GM21723 (cell line): ENCODE measurements around the gene LRRC14B.

ENCODE experiments used
- ATAC-seq: cut with Tn5 transposase; IDR thresholded peaks from one replicate; pipeline ENCODE4 v1.9.1; 2021; ENCODE audit warnings: mild to moderate bottlenecking, moderate library complexity; ENCODE audit not compliant: unreplicated experiment

The LRRC14B gene

DNA sequence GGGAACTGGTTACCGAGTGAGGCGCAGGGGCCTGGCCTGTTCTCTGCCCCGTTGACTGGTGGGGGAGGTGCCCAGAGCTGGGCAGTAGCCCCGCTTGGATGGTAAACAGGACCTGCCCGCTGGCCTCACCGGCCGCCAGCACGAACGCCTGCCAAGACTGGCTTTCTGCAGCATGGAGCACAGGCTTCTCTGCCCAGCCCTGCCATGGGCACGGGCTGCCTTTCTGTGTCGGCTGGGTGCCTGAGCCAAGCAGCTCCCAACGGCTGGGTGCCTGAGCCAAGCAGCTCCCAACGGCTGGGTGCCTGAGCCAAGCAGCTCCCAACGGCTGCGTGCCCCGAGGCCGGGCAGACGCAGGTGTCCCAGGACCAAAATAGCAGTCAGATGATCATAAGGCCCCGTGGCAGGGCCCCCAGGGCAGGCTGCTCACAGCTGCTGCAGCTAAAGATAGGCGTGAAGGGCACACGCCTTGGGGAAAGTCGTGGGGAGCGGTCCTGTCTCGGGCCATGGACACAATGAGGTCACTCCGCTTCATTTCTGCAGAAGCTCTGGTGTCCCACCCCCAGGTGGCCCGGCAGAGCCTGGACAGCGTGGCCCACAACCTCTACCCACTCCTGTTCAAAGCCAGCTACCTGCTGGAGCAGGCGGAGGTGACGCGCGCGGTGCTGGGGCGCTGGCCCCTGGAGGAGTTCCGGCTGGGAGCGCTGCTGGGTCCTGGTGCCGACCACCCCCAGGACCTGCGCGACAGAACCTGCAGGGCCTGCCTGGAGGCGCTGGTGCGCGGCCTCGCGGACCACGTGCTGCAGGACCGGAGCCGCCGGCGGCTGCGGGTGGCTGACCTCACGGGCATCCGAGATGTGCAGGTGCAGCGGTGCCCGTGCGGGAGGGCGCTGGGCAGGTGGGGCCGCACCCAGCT lies at the start of gene LRRC14B:
LRRC14B (plus strand) TSS at position 460 of the 913 bp plus-strand sequence; CDS start at position 504, 44 bp downstream.
- no peak for ATAC-seq

DNA sequence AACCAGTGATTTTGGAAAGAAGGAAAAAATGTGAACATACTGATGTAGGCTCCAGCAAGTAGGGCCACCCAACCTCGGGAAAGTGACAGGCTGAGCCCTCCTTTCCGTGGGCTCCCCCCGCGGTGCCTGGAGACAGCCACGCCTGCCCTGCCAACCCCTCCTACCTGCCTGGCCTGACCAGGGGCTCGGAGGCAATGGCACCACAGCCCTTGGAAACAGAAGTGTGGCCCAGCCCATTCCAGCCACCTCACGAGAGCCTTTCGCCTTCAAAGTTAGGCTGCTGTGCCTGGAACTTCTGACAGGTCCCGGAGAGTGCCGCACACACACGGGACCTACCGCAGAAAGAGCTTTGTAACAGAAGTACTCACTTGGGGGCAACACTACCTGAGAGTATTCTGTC lies 49.5 kb upstream of the LRRC14B start:
- ATAC-seq = no peak

DNA sequence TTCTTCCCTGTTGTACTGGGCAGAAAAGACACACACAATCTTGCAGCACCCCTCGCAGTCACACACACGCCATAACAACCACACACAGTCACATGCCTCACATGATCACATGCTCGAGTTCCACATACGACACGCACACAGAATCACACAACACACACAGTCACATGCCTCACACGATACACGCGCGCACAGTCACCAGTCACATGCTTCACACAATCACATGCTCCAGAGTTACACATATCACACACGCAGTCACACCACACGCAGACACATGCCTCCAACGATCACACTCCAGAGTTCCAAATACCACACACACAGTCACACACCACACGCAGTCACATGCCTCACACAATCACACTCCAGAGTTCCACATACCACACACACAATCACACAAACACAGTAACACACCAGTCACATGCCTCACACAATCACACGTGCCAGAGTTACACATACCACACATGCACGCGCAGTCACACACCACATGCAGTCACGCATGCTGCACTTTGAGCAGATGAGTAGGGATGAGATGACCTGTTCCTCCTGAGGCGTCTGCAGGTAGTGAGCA lies 49.0 kb upstream of the LRRC14B start:
- no peak for ATAC-seq

DNA sequence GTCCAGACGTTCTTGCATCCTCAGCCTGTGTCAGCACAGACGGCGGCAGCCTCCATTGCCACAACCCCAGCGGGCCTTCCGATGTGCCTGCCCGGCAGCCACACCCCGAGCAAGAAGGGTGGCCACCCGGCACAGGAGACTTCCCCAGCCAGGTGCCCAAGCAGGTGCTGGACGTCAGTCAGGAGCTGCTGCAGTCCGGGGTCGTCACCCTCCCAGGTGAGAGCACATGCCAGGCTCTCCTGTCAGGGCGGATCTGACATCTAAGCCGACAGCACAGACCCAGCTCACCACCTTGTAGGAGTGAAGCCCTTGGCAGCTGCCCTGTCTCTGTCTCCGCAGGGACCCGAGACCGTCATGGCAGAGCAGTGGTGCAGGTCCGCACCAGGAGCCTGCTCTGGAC lies 48.3 kb upstream of the LRRC14B start:
- ATAC-seq = no peak

DNA sequence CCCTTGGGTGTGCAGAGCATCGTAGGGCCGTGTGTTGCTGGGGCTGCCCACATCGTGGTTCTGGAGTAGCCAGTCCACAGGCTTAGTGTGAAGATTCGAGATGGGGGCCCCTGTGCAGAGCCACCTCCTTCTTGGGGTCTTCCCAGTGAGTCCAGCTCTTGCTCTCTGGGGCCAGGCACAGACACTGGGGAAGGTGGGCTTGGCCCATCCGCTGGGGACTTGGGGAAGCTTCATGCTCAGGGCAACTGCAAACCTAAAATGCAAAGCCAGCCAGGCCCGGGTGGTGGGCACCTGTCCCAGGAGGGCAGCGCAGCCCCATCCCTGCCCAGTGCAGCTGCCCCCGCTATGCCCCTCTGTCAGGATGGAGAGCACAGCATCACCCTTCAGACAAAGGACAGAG lies 46.4 kb upstream of the LRRC14B start:
- ATAC-seq = no peak

DNA sequence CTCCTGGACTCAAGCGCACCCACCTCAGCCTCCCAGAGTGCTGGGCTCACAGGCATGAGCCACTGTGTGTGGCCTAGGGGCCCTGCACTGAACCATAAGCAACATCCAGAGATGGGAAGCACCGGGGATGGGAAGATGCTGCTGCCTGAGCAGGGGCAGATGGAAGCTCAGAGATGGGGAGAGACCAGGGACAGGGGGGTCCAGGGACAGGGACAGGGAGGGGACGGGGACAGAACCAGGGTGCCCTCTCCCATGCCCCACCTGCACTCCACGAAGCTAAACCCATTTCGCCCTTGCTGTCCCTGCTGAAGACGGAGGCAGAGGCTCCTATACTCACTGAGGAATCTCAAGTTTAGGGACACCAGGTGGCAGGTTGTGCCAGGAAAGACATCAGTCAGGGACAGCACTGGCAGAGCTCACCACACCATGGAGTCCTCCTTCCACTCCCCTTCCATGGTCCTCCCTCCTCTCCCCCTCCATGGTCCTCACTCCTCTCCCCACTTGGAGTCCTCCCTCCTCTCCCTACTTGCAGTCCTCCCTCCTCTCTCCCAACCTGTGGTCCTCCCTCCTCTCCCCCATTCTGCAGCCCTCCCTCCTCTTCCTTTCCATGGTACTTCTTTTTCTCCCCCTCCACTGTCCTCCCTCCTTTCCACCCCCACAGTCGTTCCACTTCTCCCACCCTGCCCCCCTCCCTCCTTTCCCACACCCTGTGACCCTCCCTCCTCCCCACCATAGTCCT lies 45.5 kb upstream of the LRRC14B start:
- ATAC-seq = no peak

DNA sequence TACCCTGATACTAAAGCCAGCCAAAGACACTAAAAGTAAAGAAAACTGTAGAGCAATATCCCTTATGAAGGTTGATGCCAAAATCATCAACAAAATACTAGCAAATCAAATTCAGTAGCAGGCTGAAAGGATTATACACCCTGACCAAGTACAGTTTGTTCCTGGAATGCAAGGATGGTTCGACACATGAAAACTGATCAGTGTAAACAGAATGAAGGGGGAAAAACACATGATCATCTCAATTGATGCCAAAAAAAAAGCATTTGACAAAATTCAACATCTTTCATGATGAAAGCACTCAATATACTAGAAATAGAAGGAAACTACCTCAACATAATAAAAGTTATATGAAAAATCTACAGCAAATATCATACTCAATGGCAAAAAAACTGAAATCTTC lies 43.5 kb upstream of the LRRC14B start:
- ATAC-seq = no peak

DNA sequence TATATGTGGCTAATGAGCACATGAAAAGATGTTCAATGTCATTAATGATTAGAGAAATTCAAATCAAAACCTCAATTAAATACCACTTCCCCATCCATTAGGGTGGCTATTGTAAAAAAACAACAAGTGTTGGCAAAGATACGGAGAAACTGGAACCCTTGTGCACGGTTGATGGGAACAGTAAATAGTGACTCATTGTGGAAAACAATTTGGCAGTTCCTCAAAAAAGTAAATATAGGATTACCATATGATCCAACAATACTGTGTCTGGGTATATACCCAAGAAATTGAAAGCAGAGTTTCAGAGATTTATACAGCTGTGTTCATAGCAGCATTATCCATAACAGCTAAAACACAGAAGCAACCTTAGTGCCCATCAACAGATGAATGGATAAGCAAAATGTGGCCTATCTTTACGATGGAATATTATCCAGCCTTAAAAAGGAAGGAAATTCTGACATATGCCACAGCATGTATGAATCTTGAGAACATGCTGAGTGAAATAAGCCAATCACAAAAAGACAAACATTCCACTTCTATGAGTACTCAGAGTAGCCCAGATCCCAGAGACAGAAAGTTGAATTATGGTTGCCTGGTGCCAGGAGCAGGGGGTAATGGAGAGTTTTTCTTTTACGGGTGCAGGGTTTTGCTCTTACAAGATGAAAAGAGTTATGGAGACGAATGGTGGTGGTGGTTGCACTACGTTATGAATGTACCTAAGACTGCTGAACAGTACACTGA lies 41.4 kb upstream of the LRRC14B start:
- no peak for ATAC-seq

DNA sequence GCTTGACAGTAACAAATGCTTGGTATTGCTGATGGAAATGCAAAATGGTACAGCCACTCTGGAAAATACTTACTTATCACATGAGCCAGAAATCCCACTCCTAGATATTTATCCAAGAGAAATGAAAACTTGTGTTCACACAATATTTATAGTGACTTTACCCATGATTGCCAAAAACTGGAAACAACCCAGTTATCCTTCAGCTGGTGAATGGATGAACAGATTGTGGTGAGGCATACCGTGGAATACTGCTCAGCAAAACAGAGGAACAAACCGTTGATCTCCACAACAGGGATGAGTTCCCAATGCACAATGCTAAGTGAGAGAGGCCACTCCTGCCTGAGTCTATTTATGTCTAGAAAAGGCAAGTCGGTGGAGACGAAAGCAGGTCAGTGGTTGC lies 40.5 kb upstream of the LRRC14B start:
- no peak for ATAC-seq

DNA sequence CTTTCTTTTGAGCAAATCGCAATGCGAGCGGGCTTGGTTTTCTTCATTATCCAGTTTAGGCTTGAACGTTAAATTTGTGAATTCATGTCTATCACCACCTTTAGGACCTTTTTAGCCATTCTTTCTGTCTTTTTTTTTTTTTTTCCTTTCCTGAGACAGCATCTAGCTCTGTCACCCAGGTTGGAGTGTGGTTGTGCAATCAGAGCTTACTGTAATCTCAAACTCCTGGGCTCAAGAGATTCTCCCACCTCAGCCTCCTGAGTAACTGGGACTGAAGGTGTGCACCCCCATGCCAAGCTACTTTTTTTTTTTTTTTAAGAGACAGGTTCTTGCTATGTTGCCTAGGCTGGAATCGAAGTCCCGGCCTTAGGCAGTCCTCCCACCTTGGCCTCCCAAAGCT lies 39.2 kb upstream of the LRRC14B start:
- ATAC-seq = no peak

DNA sequence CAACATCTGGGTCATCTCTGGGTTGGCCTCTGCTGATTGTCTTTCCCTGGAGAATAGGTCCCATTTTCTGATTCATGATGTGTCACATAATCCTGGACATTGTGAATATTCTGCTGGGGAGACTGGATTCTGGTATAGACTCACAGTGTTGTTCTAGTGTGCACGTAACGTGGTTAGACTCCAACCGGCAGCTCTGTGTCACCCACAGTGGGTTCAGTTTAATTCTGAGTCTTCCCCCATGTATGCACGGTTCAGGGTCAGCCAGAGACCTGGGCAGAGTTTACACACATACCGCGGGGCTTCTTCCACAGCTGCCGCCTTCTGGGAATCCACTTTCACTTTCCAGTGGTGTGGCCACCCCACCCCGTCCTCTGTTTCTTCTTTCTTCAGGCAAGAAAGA lies 38.0 kb upstream of the LRRC14B start:
- no peak for ATAC-seq

DNA sequence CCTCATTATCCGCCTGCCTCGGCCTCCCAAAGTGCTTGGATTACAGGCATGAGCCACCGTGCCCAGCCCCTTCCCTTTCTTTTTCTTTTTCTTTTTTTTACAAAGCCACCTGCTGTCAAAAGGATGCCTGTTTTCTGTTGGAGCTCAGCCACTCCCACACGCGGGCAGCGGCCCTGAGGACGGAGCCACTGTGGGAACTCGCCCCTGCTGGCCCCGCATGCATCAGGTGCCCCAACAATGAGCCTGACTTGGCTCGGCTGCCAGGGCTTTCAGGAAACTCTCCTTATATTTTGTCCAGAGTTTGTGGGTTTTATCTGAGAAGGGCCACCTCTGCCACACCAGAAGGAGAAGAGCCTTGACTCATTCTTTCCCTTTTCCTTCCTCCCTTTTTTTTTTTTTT lies 37.1 kb upstream of the LRRC14B start:
- ATAC-seq = no peak

DNA sequence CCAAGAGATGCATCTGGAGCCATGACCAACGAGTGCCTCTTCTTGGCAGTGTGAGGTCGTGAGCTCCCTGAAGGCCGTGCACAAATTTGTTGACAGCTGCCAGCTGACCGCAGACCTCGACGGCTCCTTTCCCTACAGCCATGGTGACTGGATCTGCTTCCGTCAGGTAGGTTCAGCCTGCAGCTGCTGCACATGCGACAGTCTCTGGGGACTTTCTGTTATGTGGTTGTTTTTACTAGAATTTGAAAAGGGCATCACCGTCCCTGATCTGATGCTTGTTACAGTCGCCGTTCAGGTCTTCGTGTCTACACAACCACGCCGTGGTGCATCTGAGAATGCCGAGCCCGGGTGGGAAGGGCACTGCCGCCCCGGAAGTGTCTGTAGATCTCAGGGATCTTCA lies 36.5 kb upstream of the LRRC14B start:
- ATAC-seq = no peak

DNA sequence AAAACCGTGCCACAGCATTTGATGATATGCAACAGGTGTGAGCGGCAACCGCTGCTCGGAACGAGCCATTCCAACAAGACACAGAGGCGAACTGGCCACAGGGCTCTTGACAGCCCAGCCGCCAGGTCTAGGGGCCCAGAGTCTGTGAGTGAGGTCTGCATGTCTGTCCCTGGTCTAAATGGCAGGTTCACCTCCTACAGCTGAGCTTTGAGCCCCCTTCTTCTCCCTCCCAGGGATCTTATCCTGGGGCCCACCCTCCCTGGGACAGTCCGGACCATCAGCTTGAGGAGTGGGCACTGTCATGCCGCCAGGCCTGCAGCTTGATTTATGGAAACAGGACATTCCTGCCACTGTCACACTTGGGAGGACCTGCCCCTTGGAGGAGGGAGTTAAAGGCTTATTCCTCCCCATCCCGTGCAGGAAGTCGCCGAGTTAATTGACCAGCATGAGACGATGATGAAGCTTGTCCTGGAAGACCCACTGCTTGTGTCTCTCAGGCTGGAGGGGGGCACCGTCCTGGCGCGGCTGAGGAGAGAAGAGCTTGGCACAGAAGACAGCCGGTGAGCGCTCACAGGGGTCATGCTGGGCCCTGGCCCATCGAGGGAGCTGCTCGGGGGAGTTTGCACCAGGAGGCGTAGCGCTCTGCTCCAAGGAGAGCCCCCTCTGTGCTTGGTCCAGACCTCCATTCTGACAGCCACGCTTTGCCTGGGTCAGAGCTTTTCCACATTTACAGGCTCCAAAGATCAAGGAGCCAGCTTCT lies 35.5 kb upstream of the LRRC14B start:
- ATAC-seq = no peak

DNA sequence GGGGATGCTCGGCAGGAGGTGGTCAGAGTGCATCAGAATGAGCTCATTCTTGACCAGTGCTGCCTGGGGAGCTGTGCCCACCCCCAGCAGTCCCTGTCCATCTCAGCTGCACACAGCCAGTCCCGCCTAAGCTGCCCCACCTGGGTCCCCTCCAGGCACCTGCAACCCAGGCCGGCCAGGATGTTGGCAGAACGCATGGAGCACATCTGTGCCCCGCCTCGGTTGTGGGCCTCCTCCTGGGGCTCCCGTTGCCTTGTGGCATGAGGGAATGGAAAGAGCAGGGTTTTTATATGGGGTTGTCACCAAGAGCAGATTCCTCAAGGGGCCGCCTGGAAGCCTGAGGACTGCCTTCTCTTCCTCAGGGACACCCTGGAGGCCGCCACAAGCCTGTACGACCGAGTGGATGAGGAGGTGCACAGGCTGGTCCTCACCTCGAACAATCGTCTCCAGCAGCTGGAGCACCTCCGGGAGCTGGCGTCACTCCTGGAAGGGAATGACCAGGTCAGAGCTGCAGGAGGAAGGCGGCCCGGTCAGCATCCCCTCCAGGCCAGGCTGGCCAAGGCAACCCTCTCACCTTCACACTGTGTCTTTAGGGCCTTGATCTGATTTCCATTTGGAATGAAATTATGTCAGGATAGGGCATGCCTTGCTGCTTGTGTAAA lies 34.8 kb upstream of the LRRC14B start:
- ATAC-seq = no peak

DNA sequence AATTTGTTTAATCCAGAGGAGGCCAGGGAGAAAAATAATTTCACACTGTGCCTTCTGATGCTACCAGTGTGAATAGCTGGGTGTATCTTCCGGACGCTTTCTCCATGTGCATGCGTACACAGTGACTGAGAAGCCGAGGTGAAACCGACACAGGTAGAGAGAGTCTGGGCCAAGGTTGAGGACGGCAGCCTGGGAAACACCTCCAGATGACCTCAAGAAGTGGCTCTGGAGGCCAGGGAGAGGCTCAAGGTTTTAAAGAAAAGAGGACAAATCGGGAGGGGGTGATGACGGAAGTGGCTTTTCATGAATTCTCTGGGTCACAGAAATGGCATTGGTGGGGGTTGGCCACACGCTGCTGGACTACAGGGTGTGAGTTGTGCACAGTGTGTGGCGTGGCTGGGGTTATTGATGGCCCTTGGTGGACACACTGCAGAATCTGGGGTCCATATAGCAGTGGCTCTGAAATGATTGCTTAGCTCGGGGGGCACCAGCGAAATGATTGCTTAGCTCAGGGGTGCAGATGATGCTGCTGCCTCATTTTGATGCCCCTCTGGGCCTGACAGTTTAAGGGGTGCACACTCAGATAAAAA lies 34.1 kb upstream of the LRRC14B start:
- ATAC-seq = no peak

DNA sequence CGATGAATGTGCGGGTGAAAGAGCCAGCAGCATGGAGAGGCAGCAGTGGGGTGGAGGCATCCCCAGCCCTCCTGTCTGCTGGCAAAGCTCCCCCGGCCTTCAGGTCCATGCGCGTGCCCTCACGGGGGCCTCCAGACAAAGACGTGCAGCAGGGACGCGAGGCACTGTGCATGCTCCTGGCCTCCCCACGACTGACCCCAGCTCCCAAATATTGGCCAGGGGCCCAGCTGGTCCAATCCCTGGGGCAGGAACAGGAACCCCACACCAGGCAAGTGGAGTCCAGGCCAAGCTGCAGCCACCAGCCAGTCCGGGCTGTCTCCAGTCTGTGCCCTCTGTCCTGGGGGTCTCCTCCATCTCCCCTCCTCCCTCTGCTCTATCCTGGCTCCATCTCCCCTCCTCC lies 33.5 kb upstream of the LRRC14B start:
- no peak for ATAC-seq

DNA sequence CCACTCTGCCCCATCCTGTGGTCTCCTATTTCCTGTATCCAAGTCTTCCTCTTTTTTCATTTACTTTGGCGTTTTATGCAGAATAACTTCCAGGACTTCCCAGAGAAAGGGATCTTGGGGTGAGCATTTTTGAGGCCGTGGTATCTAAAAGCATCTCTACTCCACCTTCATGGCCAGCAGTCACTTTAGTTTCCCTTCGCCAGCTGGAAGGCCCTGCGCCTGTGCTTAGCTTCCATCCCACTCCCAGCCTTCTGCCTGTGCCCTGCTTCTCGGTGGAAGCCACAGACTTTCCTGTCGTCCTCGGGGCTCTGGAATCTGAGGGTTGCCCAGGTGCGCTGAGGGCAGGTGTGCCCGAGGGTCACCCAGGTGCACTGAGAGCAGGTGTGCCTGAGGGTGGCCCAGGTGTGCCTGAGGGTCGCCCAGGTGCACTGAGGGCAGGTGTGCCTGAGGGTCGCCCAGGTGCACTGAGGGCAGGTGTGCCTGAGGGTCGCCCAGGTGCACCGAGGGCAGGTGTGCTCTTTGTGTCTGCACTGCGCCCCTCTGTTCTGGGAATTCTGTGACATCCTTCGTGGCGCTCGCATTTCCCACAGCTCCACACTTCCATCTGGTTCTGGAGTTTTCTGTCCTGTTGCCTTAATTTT lies 32.4 kb upstream of the LRRC14B start:
- no peak for ATAC-seq
